ENCODE measurements around the gene COX4I2.
A peak's percentile ranks its signal among the peaks of the same experiment; 100 is the strongest.

Gene COX4I2

DNA sequence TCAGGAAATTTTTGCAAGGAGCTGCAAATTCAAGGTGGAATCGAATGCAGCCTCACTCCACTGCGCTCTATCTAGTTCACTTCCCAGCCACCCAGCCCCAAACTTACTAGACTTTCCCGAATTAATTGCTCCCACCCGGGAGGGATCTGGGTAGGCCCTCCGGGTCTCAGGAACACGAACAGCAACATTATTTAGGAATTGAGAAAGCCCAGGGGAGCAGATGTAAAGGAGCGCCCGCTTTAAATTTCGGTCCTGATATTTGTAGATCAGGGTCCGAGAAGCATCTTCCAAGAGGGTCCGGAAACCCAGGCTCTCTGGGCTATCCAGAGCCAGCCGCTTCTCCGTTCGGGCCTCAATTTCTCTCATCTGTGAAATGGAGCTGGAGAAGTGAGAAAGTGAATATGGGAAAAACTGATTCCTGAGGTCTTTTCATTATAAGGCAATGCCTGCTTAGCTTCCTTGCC, 33.1 kb upstream of the COX4I2 start:
- H3K4me3 ChIP-seq (ENCODE audit: low read depth, low read length) = peak overlapping the region; percentile 59
- no peak for DNase-seq (ENCODE audit: low read depth)
- TF ChIP-seq, protein P1, sequence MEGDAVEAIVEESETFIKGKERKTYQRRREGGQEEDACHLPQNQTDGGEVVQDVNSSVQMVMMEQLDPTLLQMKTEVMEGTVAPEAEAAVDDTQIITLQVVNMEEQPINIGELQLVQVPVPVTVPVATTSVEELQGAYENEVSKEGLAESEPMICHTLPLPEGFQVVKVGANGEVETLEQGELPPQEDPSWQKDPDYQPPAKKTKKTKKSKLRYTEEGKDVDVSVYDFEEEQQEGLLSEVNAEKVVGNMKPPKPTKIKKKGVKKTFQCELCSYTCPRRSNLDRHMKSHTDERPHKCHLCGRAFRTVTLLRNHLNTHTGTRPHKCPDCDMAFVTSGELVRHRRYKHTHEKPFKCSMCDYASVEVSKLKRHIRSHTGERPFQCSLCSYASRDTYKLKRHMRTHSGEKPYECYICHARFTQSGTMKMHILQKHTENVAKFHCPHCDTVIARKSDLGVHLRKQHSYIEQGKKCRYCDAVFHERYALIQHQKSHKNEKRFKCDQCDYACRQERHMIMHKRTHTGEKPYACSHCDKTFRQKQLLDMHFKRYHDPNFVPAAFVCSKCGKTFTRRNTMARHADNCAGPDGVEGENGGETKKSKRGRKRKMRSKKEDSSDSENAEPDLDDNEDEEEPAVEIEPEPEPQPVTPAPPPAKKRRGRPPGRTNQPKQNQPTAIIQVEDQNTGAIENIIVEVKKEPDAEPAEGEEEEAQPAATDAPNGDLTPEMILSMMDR (IDR thresholded peaks at IDR 0.05; ENCODE audit: low read depth, low read length, missing control alignments) = no peak

- H3K4me3 ChIP-seq (ENCODE audit: low read depth, low read length) = peak within 1 kb of the TSS; percentile 59
- TF ChIP-seq, protein P1 (IDR thresholded peaks at IDR 0.05; ENCODE audit: low read depth, low read length, missing control alignments) = no peak
- peak; percentile 36 for DNase-seq (ENCODE audit: low read depth)
Measured at GRCh38 chr20:31605031-31605901, 32.4 kb upstream of the COX4I2 start, which contains the start of gene ID1. TSS of gene ID1 (plus strand) at chr20:31605289. CDS start at chr20:31605388, 99 bp downstream.

GRCh38 chr20:31605902-31606803, 31.6 kb upstream of the COX4I2 start:
- no peak for DNase-seq (ENCODE audit: low read depth)
- H3K4me3 ChIP-seq (ENCODE audit: low read depth, low read length) = peak overlapping the region; percentile 59
- TF ChIP-seq, protein P1 (IDR thresholded peaks at IDR 0.05; ENCODE audit: low read depth, low read length, missing control alignments) = no peak

DNA sequence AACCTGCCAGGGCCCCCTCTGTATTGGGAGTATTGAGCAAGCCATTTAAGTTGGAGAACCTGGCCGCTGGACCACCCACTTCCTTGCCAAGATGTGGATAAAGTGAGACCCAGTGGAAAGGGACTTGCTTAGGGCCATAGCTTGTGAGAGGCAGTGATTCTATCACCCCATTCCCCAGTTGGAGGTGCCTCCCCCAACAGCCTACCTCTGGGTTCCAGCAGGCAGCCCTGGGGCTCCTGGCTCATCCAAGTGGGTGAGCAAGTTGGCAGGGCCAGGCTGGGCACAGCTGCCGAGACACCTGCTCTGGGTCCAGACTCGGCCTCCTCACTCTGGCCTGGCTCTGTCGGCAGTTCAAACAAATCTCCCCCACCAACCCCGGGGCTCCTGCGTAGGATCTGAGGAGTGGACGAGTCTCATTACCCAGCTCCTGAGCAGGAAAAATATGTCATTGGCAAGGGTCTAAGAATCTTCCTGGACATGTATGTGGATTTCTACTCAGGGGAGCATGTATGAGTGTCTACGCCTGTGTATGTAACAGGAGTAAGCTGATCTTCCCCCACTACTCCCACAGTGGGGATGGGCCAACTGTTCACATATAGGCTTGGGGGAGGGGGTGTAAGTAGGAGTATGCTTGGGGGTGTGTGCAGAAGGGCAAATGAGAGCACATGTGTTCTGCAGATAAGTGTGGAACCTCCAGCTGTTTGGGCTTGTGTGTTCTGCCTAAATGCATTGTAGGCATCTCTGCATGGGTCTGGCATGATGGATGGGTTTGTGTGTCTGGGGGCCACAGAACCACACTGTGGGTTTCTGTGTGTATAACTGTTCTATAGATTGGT, 30.7 kb upstream of the COX4I2 start:
- TF ChIP-seq, protein P1 (IDR thresholded peaks at IDR 0.05; ENCODE audit: low read depth, low read length, missing control alignments) = no peak
- H3K4me3 ChIP-seq (ENCODE audit: low read depth, low read length) = no peak overlapping the region
- DNase-seq (ENCODE audit: low read depth) = no peak

DNA sequence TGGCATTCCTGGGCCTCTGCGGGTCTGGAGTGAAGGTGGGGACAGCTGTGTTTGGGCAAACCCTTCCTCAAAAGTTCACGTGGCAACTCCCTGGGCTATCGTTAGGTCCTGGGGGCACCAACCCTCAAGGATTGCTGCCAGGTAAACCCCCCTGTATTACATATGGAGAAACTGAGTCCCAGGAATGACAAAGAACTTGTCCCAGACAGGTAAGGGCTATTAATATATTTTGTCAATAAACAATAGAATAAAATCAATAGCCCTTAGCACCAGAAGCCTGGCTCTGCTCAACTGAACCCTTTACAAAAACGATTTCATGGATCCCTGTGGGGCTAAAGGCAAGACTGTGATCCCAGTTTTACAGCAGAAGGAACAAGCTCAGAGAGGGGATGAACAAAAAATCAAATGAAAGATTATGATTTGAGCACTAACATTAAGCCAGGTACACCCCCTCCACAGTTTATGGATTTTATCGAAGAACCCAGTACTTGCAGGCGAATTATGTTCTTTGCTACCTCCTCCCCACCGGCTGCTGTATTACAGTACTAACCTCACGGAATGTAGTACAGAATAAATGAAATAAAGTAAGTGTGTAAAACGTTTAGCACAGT, 30.0 kb upstream of the COX4I2 start:
- no peak for DNase-seq (ENCODE audit: low read depth)
- TF ChIP-seq, protein P1 (IDR thresholded peaks at IDR 0.05; ENCODE audit: low read depth, low read length, missing control alignments) = no peak
- H3K4me3 ChIP-seq (ENCODE audit: low read depth, low read length) = no peak overlapping the region
